HL-60 (cell line): ENCODE data around the gene TMEFF2.

Source experiments
- DNase-seq, 2 experiments: peaks; one replicate each; pipeline ENCODE4 v3.0.0-alpha.2; 2010 to 2020; ENCODE audit warnings: low read depth in 1 of 2, low spot score in 1 of 2
- H3K27ac ChIP-seq: fragments of 250-450 bp; sonication (Bioruptor Pico); replicated peaks from 2 replicates; pipeline ENCODE4 v1.5.1; 2020; ENCODE audit warnings: mild to moderate bottlenecking, moderate library complexity
- H3K27me3 ChIP-seq: fragments of 250-450 bp; sonication (Bioruptor Pico); 2 replicates; pipeline ENCODE4 v1.5.1; 2021; ENCODE audit warnings: mild to moderate bottlenecking, moderate library complexity; ENCODE audit not compliant: insufficient read depth, poor library complexity, severe bottlenecking
- H3K4me3 ChIP-seq: replicated peaks from 2 replicates; pipeline ENCODE4 v1.5.1; 2011; ENCODE audit warnings: mild to moderate bottlenecking, control low read depth, low read length; ENCODE audit not compliant: insufficient read depth
- CTCF ChIP-seq: IDR thresholded peaks from one replicate; pipeline ENCODE4 v1.5.1; 2011; ENCODE audit warnings: low read length, control low read depth, inconsistent platforms; ENCODE audit not compliant: insufficient read depth
- GABPA ChIP-seq: IDR thresholded peaks from 2 replicates; pipeline ENCODE4 v1.6.1; 2012; ENCODE audit warnings: low read depth
- POLR2AphosphoS5 ChIP-seq: IDR thresholded peaks from 2 replicates; pipeline ENCODE4 v1.6.1; 2012; ENCODE audit warnings: low read depth
- REST ChIP-seq: IDR thresholded peaks from 2 replicates; pipeline ENCODE4 v1.6.1; 2012; ENCODE audit warnings: low read depth; ENCODE audit not compliant: insufficient replicate concordance
- SPI1 ChIP-seq: IDR thresholded peaks from 2 replicates; pipeline ENCODE4 v1.6.1; 2012; ENCODE audit warnings: low read depth, mild to moderate bottlenecking, borderline replicate concordance

The TMEFF2 gene

GRCh38 chr2:191942090-191942738 is 252.5 kb downstream of the TMEFF2 start:
- no peak for DNase-seq
- TF ChIP-seq POLR2AphosphoS5, result no peak
- no peak for TF ChIP-seq CTCF
- TF ChIP-seq SPI1, result no peak
- no peak for TF ChIP-seq REST
- TF ChIP-seq GABPA, result no peak

GRCh38 chr2:191941376-191941929 is 253.3 kb downstream of the TMEFF2 start:
- TF ChIP-seq POLR2AphosphoS5 (no peak), GABPA (no peak), CTCF (no peak), SPI1 (no peak), REST (no peak)
- Histone ChIP-seq H3K4me3 (no peak overlapping the region), H3K27ac (no peak overlapping the region), H3K27me3 (no peaks in the 10 kb centered on the region)
- DNase-seq, result no peak

More at GRCh38 chr2:191942090-191942738, 252.5 kb downstream of the TMEFF2 start:
- H3K27ac ChIP-seq, result no peak overlapping the region
- no peak overlapping the region for H3K4me3 ChIP-seq
- no peaks in the 10 kb centered on the region for H3K27me3 ChIP-seq

- H3K4me3 ChIP-seq, result no peak overlapping the region
- H3K27me3 ChIP-seq, result peaks cover 2% of the 10 kb centered on the region
- no peak for TF ChIP-seq SPI1
- no peak for TF ChIP-seq CTCF
- TF ChIP-seq POLR2AphosphoS5, result no peak
- no peak for TF ChIP-seq REST
- TF ChIP-seq GABPA, result no peak
- no peak overlapping the region for H3K27ac ChIP-seq
- no peak for DNase-seq
Observed at GRCh38 chr2:191938779-191939178, 256.0 kb downstream of the TMEFF2 start.
